Measurements from ENCODE around the gene BMP7.
"Not testable (repeated sequence)": the region's sequence is repeated elsewhere in the genome, so short reads cannot be mapped to it uniquely, and the experiment has no call there.

BMP7 gene

DNA sequence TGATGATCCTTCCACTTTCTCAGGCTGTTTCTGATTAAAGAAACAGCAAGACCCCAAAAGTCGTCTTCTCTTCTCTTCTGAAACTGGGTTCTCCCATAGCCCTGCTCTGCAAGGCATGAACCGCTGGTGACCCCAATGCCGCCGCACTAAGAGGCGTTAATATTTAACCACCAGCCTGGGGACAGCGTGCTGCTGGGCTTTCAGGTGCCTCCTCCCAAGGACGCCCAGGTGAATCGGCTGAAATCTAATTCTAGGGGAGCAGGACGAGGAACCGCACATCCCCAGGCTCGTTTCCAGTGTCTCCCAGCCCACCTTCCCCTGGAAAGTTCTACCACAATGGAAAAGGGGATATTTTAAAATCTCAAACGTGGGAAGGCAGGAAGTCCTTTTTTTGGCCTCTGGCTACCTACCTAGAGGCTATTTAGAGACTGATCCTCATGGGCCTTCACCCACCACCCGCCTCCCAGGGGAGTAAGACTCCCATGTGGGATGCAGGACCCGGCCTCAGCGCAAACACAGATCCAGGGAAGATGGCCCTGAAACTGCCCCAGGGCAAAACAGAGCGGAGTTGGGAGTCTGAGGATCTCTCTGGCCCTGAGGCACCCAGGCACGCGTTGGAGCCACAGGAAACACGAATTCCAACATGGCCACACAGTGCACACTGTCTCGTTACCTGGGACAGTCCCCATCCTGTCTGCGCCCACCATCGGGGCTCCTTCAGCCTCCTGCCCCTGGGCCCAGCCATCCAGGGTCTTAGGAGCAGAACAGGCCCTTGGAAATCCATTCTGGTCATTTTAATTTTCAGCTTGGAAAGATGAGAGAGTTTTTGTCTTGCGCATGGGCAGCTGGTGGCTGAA lies 56.2 kb downstream of the BMP7 start:
- no peak for DNase-seq

GRCh38 chr20:57209413-57209812 lies 57.0 kb downstream of the BMP7 start:
- DNase-seq = no peak

- no peak for DNase-seq
Measured at GRCh38 chr20:57208198-57208597, 58.2 kb downstream of the BMP7 start.

GRCh38 chr20:57207251-57207650 lies 59.2 kb downstream of the BMP7 start:
- DNase-seq = no peak

- no peak for DNase-seq
Measured at GRCh38 chr20:57205606-57206219, 60.7 kb downstream of the BMP7 start.

- no peak for DNase-seq
Measured at GRCh38 chr20:57203986-57204385, 62.5 kb downstream of the BMP7 start.

DNA sequence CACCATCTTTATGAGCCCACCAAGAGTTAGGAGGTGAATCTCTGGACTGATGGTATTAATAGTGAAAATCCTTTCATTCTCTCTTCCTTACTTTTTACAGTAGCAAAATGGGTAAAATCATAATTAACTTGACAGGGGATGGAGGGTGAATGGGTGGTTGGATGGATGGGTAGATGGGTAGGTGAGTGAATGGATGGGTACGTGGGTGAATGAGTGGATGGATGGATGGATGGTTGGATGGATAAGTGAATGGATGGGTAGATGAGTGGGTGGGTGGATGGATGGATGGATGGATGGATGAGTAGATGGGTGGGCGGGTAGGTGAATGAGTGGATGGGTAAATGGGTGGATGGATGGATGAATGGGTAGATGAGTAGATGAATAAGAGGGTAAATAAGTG lies 63.2 kb downstream of the BMP7 start:
- DNase-seq = no peak

DNA sequence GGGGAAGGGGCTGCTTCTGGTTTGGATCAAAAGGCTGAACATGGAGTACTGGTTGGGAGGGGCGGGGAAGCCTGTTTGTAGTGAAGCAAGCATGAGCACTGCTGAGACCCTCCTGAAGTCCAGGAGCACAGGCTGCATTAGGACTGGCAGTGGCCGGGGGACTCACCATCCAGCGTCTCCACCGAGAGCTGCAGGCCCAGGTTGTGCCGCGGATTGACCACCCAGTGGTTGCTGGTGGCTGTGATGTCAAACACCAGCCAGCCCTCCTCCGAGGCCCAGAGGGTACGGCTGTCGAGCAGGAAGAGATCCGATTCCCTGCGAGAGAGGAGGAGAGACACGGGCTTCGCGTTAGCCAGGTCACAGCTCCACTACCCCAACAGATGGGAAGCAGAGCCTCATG lies 64.1 kb downstream of the BMP7 start:
- DNase-seq = no peak

GRCh38 chr20:57200882-57201695 lies 65.4 kb downstream of the BMP7 start:
- no peak for DNase-seq

GRCh38 chr20:57199656-57200405 lies 66.6 kb downstream of the BMP7 start:
- no peak for DNase-seq

GRCh38 chr20:57198132-57199072 lies 68.0 kb downstream of the BMP7 start:
- no peak for DNase-seq

DNA sequence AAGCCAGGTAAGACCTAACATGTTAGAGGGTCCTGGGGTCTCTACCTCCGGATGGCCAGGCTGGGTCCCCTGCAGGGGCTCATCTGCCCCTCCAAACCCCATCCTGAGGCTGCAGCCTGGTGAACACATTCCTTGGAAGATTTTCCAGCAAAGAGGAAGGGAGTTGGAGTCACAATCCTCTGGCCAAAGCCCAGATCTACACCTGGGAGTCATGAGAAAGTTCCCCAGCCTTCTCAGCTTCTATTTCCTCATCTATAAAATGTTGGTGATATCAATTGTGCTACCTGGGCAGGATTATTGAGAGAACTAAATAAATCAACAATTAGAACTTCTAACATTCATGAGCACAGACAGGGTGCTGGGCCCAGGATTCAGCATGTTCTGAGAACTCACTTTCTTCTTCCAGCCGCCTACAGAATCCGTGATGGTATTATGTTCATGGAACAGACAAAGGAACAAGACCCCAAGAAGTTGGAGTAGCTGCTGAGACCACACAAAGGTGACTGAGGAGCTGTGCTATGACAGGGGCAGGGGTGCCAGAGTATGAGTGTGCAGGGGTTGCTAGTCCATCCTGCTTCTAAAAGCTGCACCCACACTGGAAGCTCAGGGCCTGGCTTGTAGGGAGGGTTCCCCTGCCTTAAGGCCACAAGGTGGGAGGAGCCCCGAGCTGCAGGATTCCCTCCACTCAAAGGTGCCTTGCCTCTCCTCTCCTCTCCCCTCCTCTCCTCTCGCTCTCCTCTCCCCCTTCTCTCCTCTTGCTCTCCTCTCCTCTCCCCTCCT lies 68.9 kb downstream of the BMP7 start:
- DNase-seq = no peak

- DNase-seq = no peak
Measured at GRCh38 chr20:57195469-57196100, 70.9 kb downstream of the BMP7 start.

- DNase-seq = no peak
Measured at GRCh38 chr20:57195023-57195422, 71.4 kb downstream of the BMP7 start.

- no peak for DNase-seq
Measured at GRCh38 chr20:57194154-57194553, 72.3 kb downstream of the BMP7 start.

DNA sequence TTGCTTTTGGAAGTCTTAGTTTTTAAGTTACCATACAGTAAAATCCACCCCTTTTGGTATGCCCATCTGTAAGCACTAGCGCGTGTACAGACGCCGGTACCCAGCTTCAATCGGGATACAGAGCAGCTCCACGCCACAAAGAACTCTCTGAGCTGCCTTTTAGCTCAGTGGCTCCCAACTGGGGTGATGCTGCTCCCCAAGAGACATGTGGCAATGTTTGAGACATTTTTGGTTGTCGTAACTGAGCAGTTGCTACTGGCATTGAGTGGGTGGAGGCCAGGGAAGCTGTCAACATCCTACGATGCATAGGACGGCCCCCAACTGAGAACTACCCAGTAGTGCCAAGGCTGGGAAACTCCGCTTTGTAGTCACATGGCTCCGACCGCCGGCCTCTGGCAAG lies 73.3 kb downstream of the BMP7 start:
- peak; percentile 20 to 26 (median 21) for DNase-seq

- DNase-seq = no peak
Measured at GRCh38 chr20:57192311-57192710, 74.1 kb downstream of the BMP7 start.

DNA sequence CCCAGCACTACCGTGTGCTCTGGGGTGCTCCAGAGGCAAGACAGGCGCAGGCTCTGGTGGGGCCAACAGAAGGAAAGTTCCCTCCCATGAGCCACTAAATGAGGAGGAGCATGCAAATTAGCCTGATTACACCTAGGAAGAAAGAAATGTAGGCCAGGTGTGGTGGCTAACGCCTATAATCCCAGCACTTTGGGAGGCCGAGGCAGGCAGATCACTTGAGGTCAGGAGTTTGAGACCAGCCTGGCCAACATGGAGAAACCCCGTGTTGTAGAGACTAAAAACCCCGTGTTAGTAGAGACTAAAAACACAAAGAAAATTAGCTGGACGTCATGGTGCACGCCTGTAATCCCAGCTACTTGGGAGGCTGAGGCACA lies 75.2 kb downstream of the BMP7 start:
- DNase-seq = not testable (repeated sequence)

GRCh38 chr20:57190536-57191264 lies 75.7 kb downstream of the BMP7 start:
- no peak for DNase-seq

DNA sequence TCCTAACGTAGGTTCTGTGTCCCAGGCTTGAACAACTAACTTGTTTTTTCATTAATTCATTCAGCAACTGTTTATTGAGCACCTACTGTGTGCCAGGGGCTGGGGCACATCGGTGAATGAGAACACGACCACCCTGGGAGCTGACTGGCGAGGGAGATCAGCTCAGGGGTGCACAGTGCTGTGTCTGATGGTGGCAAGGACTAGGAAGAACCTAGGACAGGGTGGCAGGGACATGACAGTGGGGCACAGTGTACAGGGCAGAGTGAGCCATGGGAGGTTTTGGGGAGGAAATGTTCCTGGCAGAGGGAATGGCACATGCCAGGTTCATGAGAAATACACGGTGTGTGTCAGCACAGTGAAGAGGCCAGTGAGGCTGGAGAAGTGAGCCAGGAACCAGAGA lies 76.7 kb downstream of the BMP7 start:
- DNase-seq = no peak
